Dedifferentiated amniotic fluid mesenchymal stem cell (primary cell): Measurements from ENCODE around the gene NRIP1.

Experiments used
- DNase-seq: peaks from one replicate; pipeline ENCODE4 v3.0.0-alpha.2; 2016; ENCODE audit errors: extremely low spot score

The NRIP1 gene

GRCh38 chr21:14917762-14918161 is 147.0 kb downstream of the NRIP1 start:
- DNase-seq = no peak

GRCh38 chr21:14916676-14917141 is 148.1 kb downstream of the NRIP1 start:
- DNase-seq = peak; percentile 55

- peak; percentile 44 for DNase-seq
These were observed 151.2 kb downstream of the NRIP1 start for GRCh38 chr21:14913638-14914037.

- DNase-seq = no peak
These were observed 153.4 kb downstream of the NRIP1 start for GRCh38 chr21:14911351-14911750.
